GM12875 (cell line): Measurements from ENCODE around the gene TOX3.

Experiments
- H3K4me3 ChIP-seq: one replicate; pipeline ENCODE4 v1.5.1; 2011; ENCODE audit warnings: low read depth, low read length, control low read depth
- TF ChIP-seq, protein P1 (sequence below): IDR thresholded peaks from 2 replicates; pipeline ENCODE4 v1.5.1; 2011; ENCODE audit warnings: low read depth, mild to moderate bottlenecking, control low read depth, inconsistent platforms, low read length, moderate library complexity, borderline replicate concordance; ENCODE audit not compliant: insufficient read depth

Gene TOX3

DNA sequence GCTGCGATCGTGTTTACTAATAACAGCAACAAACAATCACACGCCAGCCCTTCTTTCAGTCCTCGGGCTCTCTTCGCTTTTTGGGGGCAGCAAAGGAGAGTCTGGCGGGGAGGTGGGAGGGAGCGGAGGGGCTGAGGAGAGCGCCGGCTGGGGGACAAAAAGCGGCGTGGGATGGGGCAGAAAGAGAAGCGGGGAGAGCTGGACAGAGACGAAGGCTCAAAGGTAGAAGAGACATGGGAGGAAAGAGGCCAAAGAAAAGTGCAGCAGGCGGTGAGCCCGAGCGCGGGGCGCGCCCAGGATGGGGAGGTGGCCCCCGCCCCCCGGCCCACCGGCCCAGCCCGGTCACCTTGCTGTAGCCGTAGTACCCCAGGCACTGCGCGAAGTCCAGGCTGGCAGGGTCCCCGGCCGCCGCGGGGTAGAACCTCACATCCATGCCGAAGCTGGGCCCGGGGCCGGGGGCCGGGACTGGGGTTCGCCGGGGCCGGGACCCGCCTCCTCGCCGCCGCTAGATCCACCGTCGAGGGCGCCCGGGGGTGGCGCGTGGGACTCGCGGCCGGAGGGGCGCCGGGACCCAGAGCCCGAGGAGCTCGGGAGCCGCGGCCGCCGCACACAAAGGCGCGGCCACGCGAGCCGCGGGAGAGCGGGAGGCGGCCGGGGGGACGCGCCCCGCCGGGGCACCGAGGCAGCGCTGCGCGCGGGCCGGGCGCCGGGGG lies 496 bp downstream of the TOX3 start:
- TF ChIP-seq, protein P1, sequence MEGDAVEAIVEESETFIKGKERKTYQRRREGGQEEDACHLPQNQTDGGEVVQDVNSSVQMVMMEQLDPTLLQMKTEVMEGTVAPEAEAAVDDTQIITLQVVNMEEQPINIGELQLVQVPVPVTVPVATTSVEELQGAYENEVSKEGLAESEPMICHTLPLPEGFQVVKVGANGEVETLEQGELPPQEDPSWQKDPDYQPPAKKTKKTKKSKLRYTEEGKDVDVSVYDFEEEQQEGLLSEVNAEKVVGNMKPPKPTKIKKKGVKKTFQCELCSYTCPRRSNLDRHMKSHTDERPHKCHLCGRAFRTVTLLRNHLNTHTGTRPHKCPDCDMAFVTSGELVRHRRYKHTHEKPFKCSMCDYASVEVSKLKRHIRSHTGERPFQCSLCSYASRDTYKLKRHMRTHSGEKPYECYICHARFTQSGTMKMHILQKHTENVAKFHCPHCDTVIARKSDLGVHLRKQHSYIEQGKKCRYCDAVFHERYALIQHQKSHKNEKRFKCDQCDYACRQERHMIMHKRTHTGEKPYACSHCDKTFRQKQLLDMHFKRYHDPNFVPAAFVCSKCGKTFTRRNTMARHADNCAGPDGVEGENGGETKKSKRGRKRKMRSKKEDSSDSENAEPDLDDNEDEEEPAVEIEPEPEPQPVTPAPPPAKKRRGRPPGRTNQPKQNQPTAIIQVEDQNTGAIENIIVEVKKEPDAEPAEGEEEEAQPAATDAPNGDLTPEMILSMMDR = no peak
- no peak overlapping the region for H3K4me3 ChIP-seq

DNA sequence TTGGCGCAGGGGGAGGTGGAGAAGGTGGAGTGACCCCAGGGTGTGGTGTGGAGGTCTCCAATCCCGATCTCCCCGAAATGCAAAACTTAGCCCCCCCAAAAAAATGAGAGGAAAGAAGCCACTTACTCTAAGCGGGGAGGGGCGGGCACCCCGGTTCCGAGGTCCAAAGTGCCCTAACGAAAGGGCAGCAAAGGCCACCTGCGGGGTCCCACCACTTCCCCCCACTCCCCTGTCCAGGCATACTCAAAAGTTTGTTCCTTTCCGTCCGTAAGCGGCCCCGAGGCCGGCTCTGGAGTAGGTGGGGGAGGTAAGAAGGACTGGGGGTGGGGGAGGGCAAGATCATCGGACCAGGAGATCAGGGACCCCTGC lies 1.1 kb downstream of the TOX3 start:
- TF ChIP-seq, protein P1 = no peak
- no peak overlapping the region for H3K4me3 ChIP-seq

DNA sequence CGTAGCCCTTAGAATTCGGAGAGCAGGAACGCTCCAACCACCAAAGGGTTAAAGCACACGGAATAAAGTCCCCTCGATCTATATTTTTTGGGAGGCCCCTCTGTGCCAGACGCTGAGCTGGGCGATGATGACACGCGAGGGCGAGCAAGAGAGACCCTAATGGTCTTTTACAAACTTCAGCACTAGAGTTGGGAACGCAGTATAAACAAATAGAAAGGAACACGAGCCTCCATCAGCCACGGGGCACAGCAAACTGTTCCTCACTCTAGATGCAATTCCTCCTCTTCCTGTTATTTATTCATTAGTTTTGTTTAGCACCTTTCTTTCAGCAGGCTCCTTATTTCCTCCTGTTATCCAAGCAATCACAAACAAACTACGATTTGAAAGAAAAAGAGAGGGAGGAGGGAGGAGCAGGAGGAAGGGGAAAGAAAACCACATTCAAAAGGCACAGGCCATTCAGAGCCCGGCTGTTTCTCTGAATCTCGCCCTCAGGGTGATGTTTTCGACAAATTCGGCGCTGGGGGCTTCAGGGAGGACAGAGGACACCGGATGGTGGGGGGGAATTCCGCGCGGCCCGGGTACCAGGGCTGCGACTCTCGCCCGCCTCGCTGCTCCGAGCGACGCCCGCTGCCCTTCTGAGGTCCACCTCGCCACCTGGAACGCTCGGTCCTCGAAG lies 1.6 kb downstream of the TOX3 start:
- H3K4me3 ChIP-seq = no peak overlapping the region
- TF ChIP-seq, protein P1 = no peak

DNA sequence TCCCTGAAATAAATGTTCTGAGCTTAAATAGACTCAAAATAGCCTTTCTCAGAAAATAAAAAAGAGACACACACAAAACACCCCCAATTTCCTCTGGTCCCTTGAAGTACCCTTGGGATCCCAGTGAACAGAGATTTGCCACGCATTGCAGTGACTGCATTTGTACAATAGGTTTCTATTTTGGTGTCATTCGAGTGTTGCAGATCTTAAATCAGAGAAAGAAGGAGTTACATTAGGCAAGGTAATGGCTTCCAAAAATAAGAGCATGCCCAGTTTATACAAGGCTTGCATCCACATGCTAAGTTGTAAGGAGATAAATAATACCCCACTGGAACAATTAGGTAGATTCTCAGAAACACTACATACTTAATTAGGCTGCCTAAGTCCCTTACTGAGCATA lies 2.2 kb downstream of the TOX3 start:
- TF ChIP-seq, protein P1 = no peak
- H3K4me3 ChIP-seq = no peak overlapping the region

DNA sequence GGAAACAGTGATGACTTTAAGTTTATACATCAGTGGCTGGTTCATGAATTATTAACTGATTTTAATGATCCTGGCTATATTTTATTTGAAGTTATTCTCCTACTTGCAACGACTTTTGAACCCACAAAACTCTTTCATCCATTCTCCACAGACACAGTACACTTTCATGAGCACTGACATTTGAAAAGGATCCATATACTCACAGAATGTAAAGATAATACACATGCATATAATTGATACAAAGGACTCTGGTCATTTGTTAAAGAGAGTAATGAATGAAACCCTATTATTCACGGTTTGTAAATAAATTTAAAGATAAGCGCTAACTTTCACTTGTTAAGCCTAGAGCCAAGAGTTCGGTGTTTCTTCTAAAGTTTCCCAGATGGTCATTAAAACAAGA lies 3.3 kb downstream of the TOX3 start:
- TF ChIP-seq, protein P1 = no peak
- H3K4me3 ChIP-seq = no peak overlapping the region

DNA sequence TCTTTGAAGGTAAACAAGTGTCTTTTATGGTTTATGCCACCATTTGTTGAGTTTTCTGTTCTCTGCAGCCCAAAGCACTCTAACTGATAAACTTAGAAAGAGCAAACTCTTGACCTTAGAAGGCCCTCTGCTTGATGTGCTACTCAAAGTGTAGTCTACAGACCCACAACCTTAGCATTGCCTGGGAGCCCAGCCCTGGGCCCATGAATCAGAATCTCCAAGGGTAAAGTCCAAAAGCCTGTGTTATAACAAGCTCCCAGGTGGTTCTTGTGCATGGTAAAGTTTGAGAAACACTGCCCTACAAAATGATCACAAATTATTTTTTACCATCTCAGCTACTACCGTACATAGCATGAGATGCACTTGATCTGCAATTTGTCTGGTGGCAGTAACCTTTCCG lies 6.0 kb downstream of the TOX3 start:
- TF ChIP-seq, protein P1 = no peak
- H3K4me3 ChIP-seq = no peak overlapping the region

DNA sequence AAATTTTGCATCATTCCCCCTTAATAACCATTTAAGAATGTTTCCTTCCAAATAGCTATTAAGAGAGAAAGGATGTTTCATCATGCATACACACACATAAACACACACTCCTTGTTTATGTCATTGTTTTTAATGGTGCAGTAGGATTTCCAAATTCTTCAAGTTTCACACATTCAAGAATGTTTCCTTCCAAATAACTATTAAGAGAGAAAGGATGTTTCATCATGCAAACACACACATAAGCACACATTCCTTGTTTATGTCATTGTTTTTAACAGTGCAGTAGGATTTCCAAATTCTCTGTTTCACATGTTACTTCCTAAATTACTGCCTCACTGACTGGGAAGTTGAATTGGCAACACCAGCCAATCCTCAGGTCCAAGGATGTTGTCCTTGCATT lies 7.8 kb downstream of the TOX3 start:
- no peak overlapping the region for H3K4me3 ChIP-seq
- TF ChIP-seq, protein P1 = no peak
